ENCODE results near the gene IMPG2.
A peak's percentile ranks its signal among the peaks of the same experiment; 100 is the strongest.

The IMPG2 gene

DNA sequence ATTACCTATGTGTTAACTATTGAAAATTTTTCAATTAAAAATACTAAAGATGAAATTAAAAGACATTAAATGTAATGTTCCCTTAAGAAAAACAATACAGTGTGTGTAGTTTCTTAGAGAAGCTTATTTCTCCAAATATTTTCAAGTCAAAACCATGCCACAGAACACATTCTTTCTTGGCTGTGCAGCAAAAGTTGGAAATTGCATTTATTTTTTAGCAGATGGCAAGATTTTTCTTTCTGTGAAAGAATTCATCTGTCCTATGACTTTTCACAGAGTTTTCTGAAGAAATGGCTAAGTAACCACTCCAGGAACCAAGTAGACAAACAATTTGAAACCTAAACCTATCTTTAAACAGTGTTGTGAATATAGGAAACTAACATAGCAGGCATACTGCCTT, 47.2 kb downstream of the IMPG2 start:
- DNase-seq, result no peak

DNA sequence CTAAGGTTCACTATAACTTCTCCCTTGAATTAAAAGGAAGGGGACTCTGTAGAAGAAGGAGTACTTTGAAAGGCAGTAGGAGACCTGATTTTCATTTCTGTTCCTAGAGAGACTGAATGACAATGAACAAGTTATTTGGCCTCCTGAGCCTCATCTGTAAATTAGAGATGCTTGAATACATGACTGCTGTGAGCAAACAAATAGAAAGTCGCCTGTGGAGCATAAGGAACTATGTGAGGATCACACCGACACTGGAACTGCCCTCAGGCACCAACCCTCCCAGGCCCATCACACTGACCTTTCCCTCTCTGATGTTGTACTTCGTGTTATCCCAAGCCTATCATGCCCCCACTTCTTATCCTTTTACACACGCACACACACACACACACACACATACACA, 48.6 kb downstream of the IMPG2 start:
- no peak for DNase-seq

- DNase-seq, result no peak
These were observed 50.2 kb downstream of the IMPG2 start for GRCh38 chr3:101270149-101270548.

- DNase-seq, result no peak
These were observed 51.3 kb downstream of the IMPG2 start for GRCh38 chr3:101268971-101269671.

- DNase-seq, result no peak
These were observed 52.2 kb downstream of the IMPG2 start for GRCh38 chr3:101268141-101268540.

- DNase-seq, result no peak
These were observed 53.8 kb downstream of the IMPG2 start for GRCh38 chr3:101266566-101266965.

- DNase-seq, result no peak
These were observed 54.3 kb downstream of the IMPG2 start for GRCh38 chr3:101266071-101266470.

DNA sequence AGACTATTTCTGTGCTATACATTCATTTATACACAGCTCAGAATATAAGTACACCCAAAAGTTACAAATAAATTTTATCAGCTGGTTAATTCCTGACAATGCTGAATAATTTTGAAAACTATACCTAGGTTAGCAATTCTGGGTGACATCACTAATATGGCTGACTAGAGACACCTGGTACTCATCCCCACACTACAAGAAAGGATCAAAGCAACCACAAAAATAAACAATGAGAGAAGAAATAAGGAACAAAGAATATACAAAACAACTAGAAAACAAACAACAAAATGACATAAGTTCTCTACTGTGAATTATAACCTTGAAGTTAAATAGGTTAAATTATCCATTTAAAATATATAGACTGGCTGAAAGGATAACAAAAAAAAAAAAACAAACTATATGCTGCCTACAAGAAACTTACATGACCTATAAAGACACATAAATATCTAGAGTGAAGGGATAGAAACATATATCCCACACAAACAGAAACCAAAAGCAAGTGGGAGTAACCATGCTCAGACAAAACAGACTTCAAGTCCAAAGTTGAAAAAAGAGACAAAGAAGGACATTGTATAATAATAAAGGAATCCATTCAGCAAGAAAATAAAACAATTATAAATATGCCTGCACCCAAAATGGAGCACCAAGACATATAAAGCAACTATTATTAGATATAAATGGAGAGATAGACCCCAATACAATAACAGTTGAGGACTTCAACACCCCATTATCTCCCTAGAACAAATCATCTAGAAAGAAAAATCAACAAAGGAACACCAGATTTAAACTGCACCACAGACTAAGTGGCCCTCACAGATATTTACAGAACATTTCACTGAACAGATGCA, 57.8 kb downstream of the IMPG2 start:
- DNase-seq, result no peak

GRCh38 chr3:101261506-101261905, 58.9 kb downstream of the IMPG2 start:
- no peak for DNase-seq

GRCh38 chr3:101259485-101260341, 60.7 kb downstream of the IMPG2 start:
- DNase-seq, result no peak

DNA sequence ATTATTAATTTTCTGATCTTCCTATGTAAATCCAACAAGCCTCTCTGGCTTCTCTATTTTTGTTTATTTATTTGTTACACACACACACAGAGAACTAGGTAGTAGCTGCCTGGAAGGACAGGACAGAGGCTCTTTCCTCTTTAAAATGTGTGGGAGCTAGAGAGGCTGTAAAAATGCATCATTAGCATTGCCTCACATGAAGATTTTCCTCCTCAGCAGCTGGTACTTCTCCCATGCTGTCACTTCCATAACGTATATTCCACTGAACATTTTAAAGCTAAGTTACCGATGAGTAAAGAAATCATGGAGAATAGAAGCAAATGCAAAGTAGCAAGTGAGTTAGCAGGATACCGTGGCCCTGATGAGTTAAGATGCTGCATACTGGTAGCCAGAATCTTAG, 63.9 kb downstream of the IMPG2 start:
- DNase-seq, result no peak

DNA sequence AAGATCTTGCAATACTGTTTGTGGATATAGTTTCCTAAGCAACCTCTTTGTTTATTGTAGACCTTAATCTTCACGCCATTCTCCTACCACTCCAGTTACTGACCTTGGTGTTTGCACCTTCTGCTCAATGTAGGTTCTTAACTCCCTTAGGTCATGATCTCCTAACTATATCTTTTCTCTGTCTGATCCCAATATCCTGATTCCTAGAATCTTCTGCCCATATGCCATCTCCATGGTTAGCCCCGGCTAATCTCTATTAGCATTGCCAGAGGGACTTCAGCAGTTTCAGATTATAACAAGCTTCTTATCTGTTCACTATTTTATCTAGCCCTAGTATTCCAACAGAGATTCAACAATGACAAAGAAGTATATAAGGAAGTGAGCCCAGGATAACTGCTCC, 64.9 kb downstream of the IMPG2 start:
- no peak for DNase-seq

DNA sequence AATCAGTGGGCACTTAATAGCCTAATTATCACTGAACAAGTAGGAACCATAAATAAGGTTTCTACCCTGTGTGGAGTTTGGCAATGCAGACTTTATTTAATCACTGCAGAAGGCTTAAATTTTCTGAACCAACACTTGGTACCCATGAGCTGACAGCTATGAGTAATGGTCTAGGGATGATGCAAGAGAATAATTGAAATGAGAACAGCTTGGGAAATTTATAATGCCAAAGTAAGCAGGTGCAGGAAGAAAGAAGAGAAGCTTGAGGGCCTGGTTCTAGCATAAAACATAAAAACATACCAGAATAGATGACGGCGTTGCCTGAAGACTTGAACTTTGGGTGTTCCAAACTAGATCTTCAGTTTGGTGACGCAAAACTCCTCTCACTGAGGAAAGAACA, 67.0 kb downstream of the IMPG2 start:
- DNase-seq, result no peak

DNA sequence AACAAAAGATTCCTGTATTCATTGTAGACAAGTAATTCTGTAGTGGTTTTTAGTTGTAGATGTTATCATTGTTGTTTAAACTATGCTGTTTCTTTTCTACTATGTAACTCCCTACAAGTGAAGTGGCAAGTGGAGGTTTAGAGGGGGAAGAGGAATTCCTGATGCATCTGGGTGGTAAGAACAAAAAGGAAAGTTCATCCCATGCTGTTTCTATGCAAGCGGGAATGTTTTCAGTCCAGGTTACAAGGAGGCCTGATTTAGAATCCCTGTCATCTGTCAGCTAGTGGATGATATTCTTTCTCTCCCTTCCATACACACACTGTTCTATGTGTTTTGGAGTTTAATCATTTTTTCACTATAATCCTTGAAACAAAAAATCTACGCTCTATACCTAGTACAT, 67.4 kb downstream of the IMPG2 start:
- no peak for DNase-seq

DNA sequence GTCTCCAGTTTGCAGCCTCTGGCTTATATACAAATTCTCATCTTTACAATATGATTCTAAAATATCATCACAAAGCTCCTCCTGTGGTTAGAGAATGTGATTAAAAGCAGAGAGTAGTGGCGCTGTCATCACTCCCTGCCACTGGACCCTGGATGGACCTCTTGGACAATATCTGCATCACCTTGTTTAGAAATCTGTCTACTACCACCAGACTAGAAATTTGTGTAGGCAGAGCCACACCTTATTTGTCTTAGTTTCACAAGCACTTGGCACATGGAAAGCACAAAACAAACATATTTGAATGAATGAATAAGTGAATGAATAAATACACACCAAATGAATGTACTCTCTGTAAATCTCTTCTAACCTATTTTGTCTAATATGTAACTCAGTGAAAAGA, 68.1 kb downstream of the IMPG2 start:
- DNase-seq, result no peak

GRCh38 chr3:101251441-101251840, 68.9 kb downstream of the IMPG2 start:
- DNase-seq, result no peak

DNA sequence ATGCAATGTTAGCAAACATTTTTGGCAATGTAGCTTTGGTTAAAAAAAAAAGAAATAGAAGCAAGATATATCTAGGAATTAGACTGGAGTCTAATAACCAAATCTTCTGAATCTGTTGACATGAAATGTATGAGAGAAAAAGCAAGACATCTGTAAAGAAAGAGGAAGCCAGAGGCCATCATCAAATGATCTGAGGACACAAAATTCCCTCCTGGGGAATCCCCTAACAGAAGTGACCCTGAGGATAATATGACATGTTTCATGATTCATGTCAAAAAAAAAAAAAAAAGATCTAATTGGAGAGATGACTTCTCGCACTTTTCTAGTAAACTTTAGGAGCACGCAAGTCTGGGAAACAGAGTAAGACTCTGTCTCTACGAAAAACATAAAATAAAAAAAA, 70.9 kb downstream of the IMPG2 start:
- no peak for DNase-seq

DNA sequence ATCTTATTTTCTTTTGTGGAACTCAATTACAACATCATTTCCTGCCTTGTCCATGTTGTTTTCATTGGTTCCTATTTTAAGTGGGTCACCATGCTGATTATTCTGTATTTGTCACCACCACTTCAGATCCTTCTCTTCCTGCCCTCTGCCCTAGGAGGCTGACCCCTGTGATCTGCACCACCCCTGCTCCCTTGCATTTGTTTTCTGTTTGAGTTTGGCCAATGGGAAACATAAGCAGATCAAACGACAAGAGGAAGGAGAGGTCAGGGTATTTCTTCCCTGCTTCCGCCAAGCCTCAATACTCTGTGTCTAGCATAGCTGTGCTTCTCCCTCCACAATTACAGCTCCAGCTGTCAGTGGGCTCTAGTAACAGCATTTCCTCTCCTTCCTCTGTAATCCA, 71.6 kb downstream of the IMPG2 start:
- no peak for DNase-seq

- DNase-seq, result no peak
These were observed 76.2 kb downstream of the IMPG2 start for GRCh38 chr3:101244212-101244575.

DNA sequence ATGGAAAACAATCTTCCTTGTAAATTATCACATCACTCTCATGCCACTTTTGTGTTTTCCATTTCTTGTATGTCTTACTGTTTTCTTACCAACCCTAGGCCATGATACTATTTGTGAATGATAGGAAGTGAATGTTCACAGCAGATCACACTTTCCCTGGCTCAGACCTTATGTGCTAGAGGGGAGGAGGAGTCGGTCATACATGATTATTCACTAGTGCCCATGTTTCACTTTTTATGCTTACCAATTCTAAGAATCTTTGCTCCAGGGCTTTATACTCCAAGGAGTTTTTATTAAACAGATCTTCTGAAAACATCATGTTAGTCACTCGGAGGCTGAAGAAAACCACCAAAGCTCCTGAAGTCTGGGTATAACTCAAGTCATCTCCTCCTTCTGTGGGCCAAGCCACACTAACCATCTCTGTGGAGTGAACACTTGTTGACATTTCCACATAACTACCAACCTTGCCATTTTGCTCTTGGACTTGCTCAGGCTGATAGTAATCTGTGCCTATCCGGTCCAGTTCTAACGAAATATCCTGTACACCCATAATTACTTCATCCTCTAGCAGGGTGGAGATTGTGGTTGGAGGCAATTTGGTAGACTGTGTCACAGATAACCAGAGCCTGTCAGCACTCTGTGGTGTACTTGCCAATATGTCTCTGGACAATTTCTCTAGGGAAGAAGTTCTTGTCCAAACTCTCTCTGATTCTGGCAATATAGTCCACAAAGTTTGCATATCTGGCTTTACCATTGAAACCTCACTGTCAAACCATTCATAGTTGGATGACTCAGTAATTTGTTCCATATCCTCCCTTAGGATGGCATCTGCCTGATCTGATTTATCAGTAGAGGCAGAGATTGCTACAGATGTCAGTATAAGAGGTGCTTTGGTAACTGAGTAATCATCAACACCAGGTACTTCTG, 76.8 kb downstream of the IMPG2 start:
- peak in 1 of 5 experiments; percentile 83 for DNase-seq

GRCh38 chr3:101240719-101241399, 79.5 kb downstream of the IMPG2 start:
- no peak for DNase-seq

DNA sequence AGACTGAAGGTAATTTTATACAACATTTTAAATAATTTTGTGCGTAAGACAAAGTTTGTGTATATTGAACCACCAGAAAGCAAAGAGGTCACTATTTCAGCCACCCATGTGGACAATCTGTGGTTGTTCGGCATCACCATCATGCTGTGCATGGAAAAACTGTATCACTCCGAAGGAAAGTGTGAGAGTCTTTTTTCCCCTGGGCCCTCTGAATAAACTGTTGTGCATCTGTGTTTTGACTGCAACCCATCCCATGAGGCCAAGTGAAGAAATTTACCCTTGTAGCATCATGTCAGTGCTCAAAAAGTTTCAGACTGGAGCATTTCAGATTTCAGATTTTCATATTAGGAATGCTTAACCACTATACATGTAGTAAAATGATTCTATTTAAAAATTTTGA, 85.3 kb downstream of the IMPG2 start:
- DNase-seq, result no peak

Data from T-helper 2 cell (primary cell).